Measurements from ENCODE around the gene MEGF8.
"Not testable (repeated sequence)": the region's sequence is repeated elsewhere in the genome, so short reads cannot be mapped to it uniquely, and the experiment has no call there.

The MEGF8 gene

GRCh38 chr19:42330241-42330711, 4.8 kb downstream of the MEGF8 start:
- Histone ChIP-seq H3K4me1 (ENCODE audit: control insufficient read depth, insufficient read depth, low read length) (peaks cover 5% of the 10 kb centered on the region), H3K27me3 (ENCODE audit: control insufficient read depth, insufficient read depth, low read length) (no peaks in the 10 kb centered on the region), H3K36me3 (ENCODE audit: control insufficient read depth, insufficient read depth, low read length) (no peaks in the 10 kb centered on the region), H3K9me3 (ENCODE audit: control insufficient read depth, insufficient read depth, low read length) (no peaks in the 10 kb centered on the region), H3K4me3 (ENCODE audit: low read depth, low read length) (no peak overlapping the region), H3K9ac (ENCODE audit: low read depth, low read length) (no peak overlapping the region)

DNA sequence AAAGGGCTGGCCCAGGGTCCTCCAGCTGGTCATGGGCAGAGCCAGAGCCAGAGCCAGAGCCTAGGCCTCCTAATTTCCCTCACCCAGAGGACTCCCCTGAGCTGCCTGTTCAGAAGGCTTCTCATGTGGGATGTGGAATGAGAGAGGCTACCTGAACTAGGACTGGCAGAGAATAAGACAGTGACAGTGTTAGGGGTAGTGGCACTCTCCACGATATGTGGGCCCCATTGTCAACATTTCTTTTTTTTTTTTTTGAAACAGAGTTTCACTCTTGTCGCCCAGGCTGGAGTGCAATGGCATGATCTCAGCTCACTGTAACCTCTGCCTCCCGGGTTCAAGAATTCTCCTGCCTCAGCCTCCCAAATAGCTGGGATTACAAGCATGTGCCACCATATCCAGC, 5.9 kb downstream of the MEGF8 start:
- not testable (repeated sequence) for H3K36me3 ChIP-seq (ENCODE audit: control insufficient read depth, insufficient read depth, low read length); H3K27me3 ChIP-seq (ENCODE audit: control insufficient read depth, insufficient read depth, low read length); H3K4me1 ChIP-seq (ENCODE audit: control insufficient read depth, insufficient read depth, low read length); H3K9me3 ChIP-seq (ENCODE audit: control insufficient read depth, insufficient read depth, low read length); H3K4me3 ChIP-seq (ENCODE audit: low read depth, low read length); H3K9ac ChIP-seq (ENCODE audit: low read depth, low read length)

DNA sequence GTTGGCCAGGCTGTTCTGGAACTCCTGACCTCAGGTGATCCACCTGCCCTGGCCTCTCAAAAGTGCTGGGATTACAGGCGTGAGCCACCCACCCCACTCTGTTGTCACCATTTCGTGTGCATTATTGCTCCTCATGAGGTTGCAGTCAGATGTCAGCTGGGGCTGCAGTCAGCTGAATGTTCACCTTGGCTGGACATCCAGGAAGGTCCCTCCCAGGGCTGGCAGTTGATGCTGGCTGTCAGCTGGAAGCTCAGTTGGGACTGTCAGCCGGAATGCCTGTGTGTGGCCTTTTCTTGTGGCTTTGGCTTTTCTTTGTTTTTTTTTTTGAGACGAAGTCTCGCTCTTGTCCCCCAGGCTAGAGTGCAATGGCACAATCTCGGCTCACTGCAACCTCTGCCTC, 6.6 kb downstream of the MEGF8 start:
- no peak overlapping the region for H3K9ac ChIP-seq (ENCODE audit: low read depth, low read length)
- peaks cover 5% of the 10 kb centered on the region for H3K4me1 ChIP-seq (ENCODE audit: control insufficient read depth, insufficient read depth, low read length)
- H3K27me3 ChIP-seq (ENCODE audit: control insufficient read depth, insufficient read depth, low read length), result no peaks in the 10 kb centered on the region
- H3K36me3 ChIP-seq (ENCODE audit: control insufficient read depth, insufficient read depth, low read length), result peaks cover 8% of the 10 kb centered on the region
- no peak overlapping the region for H3K4me3 ChIP-seq (ENCODE audit: low read depth, low read length)
- H3K9me3 ChIP-seq (ENCODE audit: control insufficient read depth, insufficient read depth, low read length), result no peaks in the 10 kb centered on the region

GRCh38 chr19:42333018-42333417, 7.6 kb downstream of the MEGF8 start:
- peaks cover 9% of the 10 kb centered on the region for H3K36me3 ChIP-seq (ENCODE audit: control insufficient read depth, insufficient read depth, low read length)
- peaks cover 5% of the 10 kb centered on the region for H3K4me1 ChIP-seq (ENCODE audit: control insufficient read depth, insufficient read depth, low read length)
- no peak overlapping the region for H3K9ac ChIP-seq (ENCODE audit: low read depth, low read length)
- H3K27me3 ChIP-seq (ENCODE audit: control insufficient read depth, insufficient read depth, low read length), result no peaks in the 10 kb centered on the region
- no peak overlapping the region for H3K4me3 ChIP-seq (ENCODE audit: low read depth, low read length)
- no peaks in the 10 kb centered on the region for H3K9me3 ChIP-seq (ENCODE audit: control insufficient read depth, insufficient read depth, low read length)

DNA sequence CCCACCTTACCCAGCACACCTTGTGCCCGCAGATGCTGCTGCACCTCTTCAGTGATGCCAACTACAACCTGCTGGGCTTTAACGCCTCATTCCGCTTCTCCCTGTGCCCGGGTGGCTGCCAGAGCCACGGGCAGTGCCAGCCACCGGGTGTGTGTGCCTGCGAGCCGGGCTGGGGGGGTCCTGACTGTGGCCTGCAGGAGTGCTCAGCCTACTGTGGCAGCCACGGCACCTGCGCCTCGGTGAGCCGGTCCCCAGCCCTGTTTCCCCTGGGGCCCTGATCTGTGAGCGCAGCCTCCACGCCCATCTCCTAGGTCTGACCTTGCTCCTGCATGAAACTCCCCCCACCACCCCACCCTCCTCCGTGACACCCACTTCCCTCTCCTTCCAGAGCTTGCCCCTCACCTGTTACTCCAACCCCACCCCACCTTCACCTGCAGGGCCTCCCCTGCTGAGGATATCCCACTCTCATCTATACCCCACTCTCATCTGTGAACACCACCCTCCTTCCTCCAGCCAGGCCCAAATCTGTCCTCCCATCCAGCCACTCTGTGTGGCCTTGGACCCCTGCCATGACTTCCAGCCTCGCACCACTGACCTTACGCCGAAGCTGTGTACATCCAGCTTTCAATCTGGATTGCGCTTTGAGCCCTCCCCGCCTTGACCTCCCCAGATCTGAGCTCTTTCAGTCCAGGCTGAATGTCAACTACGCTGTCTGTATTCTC, 8.7 kb downstream of the MEGF8 start:
- Histone ChIP-seq H3K9me3 (ENCODE audit: control insufficient read depth, insufficient read depth, low read length) (no peaks in the 10 kb centered on the region), H3K27me3 (ENCODE audit: control insufficient read depth, insufficient read depth, low read length) (no peaks in the 10 kb centered on the region), H3K36me3 (ENCODE audit: control insufficient read depth, insufficient read depth, low read length) (peaks cover 9% of the 10 kb centered on the region), H3K4me3 (ENCODE audit: low read depth, low read length) (no peak overlapping the region), H3K9ac (ENCODE audit: low read depth, low read length) (no peak overlapping the region), H3K4me1 (ENCODE audit: control insufficient read depth, insufficient read depth, low read length) (peaks cover 5% of the 10 kb centered on the region)

- Histone ChIP-seq H3K4me3 (ENCODE audit: low read depth, low read length) (no peak overlapping the region), H3K27me3 (ENCODE audit: control insufficient read depth, insufficient read depth, low read length) (no peaks in the 10 kb centered on the region), H3K4me1 (ENCODE audit: control insufficient read depth, insufficient read depth, low read length) (peaks cover 5% of the 10 kb centered on the region), H3K9me3 (ENCODE audit: control insufficient read depth, insufficient read depth, low read length) (no peaks in the 10 kb centered on the region), H3K9ac (ENCODE audit: low read depth, low read length) (no peak overlapping the region), H3K36me3 (ENCODE audit: control insufficient read depth, insufficient read depth, low read length) (peaks cover 9% of the 10 kb centered on the region)
Observed at GRCh38 chr19:42334697-42335373, 9.4 kb downstream of the MEGF8 start.

- peaks cover 9% of the 10 kb centered on the region for H3K36me3 ChIP-seq (ENCODE audit: control insufficient read depth, insufficient read depth, low read length)
- H3K4me3 ChIP-seq (ENCODE audit: low read depth, low read length), result no peak overlapping the region
- peaks cover 2% of the 10 kb centered on the region for H3K4me1 ChIP-seq (ENCODE audit: control insufficient read depth, insufficient read depth, low read length)
- H3K9me3 ChIP-seq (ENCODE audit: control insufficient read depth, insufficient read depth, low read length), result no peaks in the 10 kb centered on the region
- no peak overlapping the region for H3K9ac ChIP-seq (ENCODE audit: low read depth, low read length)
- H3K27me3 ChIP-seq (ENCODE audit: control insufficient read depth, insufficient read depth, low read length), result no peaks in the 10 kb centered on the region
Observed at GRCh38 chr19:42335374-42335936, 10.0 kb downstream of the MEGF8 start.

DNA sequence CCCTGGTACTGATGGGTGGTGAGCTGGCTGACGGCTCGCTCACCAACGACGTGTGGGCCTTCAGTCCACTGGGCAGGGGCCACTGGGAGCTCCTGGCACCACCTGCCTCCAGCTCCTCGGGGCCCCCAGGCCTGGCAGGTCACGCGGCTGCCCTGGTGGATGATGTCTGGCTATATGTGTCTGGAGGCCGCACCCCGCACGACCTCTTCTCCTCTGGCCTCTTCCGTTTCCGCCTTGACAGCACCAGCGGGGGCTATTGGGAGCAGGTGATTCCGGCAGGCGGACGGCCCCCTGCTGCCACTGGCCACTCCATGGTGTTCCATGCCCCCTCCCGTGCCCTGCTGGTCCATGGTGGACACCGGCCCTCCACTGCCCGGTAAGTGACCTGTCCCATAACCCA, 10.5 kb downstream of the MEGF8 start:
- no peak overlapping the region for H3K4me3 ChIP-seq (ENCODE audit: low read depth, low read length)
- H3K9me3 ChIP-seq (ENCODE audit: control insufficient read depth, insufficient read depth, low read length), result no peaks in the 10 kb centered on the region
- peaks cover 9% of the 10 kb centered on the region for H3K36me3 ChIP-seq (ENCODE audit: control insufficient read depth, insufficient read depth, low read length)
- no peak overlapping the region for H3K9ac ChIP-seq (ENCODE audit: low read depth, low read length)
- H3K4me1 ChIP-seq (ENCODE audit: control insufficient read depth, insufficient read depth, low read length), result no peaks in the 10 kb centered on the region
- H3K27me3 ChIP-seq (ENCODE audit: control insufficient read depth, insufficient read depth, low read length), result no peaks in the 10 kb centered on the region

DNA sequence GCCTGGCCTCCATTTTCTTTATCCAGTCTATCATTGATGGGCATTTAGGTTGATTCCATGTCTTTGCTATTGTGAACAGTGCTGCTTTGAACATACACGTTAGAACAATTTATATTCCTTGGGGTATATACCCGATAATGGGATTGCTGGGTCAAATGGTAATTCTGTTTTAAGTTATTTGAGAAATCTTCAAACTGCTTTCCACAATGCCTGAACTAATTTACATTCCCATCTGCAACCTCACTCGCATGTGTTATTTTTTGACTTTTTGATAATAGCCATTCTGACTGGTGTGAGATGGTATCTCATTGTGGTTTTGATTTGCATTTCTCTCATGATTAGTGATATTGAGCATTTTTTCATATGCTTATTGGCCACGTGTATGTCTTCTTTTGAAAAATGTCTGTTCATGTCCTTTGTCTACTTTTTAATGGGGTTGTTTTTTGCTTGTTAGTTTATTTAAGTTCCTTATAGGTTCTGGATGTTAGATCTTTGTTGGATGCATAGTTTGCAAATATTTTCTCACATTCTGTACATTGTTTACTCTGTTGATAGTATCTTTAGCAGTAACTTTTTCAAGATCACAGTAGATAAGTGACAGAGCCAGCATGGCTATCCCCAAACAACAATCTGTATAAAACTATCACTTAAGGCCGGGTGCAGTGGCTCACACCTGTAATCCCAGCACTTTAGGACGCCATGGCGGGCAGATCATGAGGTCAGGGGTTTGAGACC, 13.9 kb downstream of the MEGF8 start:
- not testable (repeated sequence) for H3K9me3 ChIP-seq (ENCODE audit: control insufficient read depth, insufficient read depth, low read length); H3K9ac ChIP-seq (ENCODE audit: low read depth, low read length); H3K4me3 ChIP-seq (ENCODE audit: low read depth, low read length); H3K4me1 ChIP-seq (ENCODE audit: control insufficient read depth, insufficient read depth, low read length); H3K36me3 ChIP-seq (ENCODE audit: control insufficient read depth, insufficient read depth, low read length); H3K27me3 ChIP-seq (ENCODE audit: control insufficient read depth, insufficient read depth, low read length)

DNA sequence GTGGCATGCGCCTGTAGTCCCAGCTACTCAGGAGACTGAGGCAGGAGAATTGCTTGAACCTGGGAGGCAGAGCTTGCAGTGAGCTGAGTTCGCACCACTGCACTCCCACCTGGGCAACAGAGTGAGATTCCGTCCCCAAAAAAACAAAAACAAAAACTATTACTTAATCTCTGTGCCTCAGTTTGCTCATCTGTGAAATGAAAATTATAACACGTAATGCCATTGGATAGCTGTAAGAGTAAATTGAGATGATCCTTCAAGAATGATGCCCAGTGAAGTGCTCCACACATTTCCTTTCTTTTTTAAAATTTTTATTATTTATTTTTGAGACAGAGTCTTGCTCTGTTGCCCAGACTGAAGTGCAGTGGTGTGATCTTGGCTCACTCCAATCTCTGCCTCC, 14.5 kb downstream of the MEGF8 start:
- not testable (repeated sequence) for H3K4me1 ChIP-seq (ENCODE audit: control insufficient read depth, insufficient read depth, low read length); H3K4me3 ChIP-seq (ENCODE audit: low read depth, low read length); H3K9ac ChIP-seq (ENCODE audit: low read depth, low read length); H3K27me3 ChIP-seq (ENCODE audit: control insufficient read depth, insufficient read depth, low read length); H3K36me3 ChIP-seq (ENCODE audit: control insufficient read depth, insufficient read depth, low read length); H3K9me3 ChIP-seq (ENCODE audit: control insufficient read depth, insufficient read depth, low read length)

DNA sequence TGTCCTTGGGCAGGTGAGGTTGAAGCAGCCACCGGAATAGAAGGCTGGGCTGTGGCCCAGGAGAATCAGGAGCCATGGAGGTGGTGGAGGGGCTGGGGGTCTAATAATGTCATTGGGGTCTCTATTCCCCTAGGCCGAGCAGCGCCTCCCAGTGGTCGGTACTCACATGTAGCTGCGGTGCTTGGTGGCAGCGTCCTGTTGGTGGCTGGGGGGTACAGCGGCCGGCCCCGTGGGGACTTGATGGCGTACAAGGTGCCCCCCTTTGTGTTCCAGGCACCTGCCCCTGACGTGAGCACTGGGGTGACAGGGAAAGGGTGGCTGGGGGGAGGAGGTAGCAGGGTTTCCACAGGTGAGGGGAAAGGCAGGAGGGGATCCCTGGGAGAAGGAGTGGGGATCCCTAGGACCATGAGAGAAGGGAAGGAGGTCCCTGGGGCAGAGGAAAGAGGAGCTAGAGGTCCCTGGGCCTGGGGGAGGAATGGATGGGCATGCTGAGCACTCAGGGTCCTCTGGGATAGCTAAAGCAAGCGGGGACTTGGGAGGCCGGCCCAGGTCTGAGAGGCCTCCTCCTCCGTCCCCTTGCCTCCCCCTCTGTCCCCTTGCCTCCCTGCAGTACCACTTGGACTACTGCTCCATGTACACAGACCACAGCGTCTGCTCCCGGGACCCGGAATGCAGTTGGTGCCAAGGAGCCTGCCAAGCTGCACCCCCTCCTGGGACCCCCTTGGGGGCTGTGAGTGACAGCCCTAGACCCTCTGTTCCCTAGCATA, 18.1 kb downstream of the MEGF8 start:
- H3K36me3 ChIP-seq (ENCODE audit: control insufficient read depth, insufficient read depth, low read length), result peaks cover 5% of the 10 kb centered on the region
- H3K4me1 ChIP-seq (ENCODE audit: control insufficient read depth, insufficient read depth, low read length), result no peaks in the 10 kb centered on the region
- no peaks in the 10 kb centered on the region for H3K27me3 ChIP-seq (ENCODE audit: control insufficient read depth, insufficient read depth, low read length)
- no peak overlapping the region for H3K4me3 ChIP-seq (ENCODE audit: low read depth, low read length)
- H3K9me3 ChIP-seq (ENCODE audit: control insufficient read depth, insufficient read depth, low read length), result no peaks in the 10 kb centered on the region
- no peak overlapping the region for H3K9ac ChIP-seq (ENCODE audit: low read depth, low read length)

Data from iPS-15b (cell line).